PFSK-1 (cell line): ENCODE data around the gene OR13C2.

ENCODE experiments used
- POLR2AphosphoS5 ChIP-seq: IDR thresholded peaks from 2 replicates; pipeline ENCODE4 v1.6.1; 2012; ENCODE audit warnings: low read depth, mild to moderate bottlenecking, control low read depth, low read length, moderate library complexity
- REST ChIP-seq, 2 experiments: IDR thresholded peaks; 2 replicates each; pipeline versions ENCODE4 v1.6.1 to v1.8.0; 2011 to 2012; ENCODE audit warnings: low read depth in 2 of 2, low read length in 2 of 2, control low read depth in 1 of 2, inconsistent platforms in 1 of 2, mild to moderate bottlenecking in 1 of 2, moderate library complexity in 1 of 2; ENCODE audit not compliant: insufficient read depth in 1 of 2
- TAF1 ChIP-seq: IDR thresholded peaks from 2 replicates; pipeline ENCODE4 v1.6.1; 2012; ENCODE audit warnings: low read length, control low read depth, borderline replicate concordance; ENCODE audit not compliant: insufficient read depth

GRCh38 chr9:104564358-104564757 lies 41.1 kb downstream of the OR13C2 start:
- TF ChIP-seq POLR2AphosphoS5 (no peak), TAF1 (no peak), REST (IDR thresholded peaks at IDR 0.05; ENCODE audit: insufficient read depth in 1 of 2, low read depth in 2 of 2, low read length in 2 of 2) (no peak)
